Upper lobe of left lung (tissue), 4 donors: ENCODE data around the gene HPCAL1.

Source experiments
- CTCF ChIP-seq, 6 experiments: fragments of 450-650 bp in 4 of 6; fragments of 200-600 bp in 2 of 6; sonication (generic) in 2 of 6; IDR thresholded peaks; one replicate each; pipeline ENCODE4 v1.5.1; 2016 to 2019; ENCODE audit warnings: antibody characterized with exemption in 6 of 6
- POLR2A ChIP-seq, 4 donors: fragments of 450-650 bp; IDR thresholded peaks; one replicate each; pipeline ENCODE4 v1.5.1; 2016 to 2017; ENCODE audit warnings: antibody characterized with exemption in 4 of 4, mild to moderate bottlenecking in 2 of 4

DNA sequence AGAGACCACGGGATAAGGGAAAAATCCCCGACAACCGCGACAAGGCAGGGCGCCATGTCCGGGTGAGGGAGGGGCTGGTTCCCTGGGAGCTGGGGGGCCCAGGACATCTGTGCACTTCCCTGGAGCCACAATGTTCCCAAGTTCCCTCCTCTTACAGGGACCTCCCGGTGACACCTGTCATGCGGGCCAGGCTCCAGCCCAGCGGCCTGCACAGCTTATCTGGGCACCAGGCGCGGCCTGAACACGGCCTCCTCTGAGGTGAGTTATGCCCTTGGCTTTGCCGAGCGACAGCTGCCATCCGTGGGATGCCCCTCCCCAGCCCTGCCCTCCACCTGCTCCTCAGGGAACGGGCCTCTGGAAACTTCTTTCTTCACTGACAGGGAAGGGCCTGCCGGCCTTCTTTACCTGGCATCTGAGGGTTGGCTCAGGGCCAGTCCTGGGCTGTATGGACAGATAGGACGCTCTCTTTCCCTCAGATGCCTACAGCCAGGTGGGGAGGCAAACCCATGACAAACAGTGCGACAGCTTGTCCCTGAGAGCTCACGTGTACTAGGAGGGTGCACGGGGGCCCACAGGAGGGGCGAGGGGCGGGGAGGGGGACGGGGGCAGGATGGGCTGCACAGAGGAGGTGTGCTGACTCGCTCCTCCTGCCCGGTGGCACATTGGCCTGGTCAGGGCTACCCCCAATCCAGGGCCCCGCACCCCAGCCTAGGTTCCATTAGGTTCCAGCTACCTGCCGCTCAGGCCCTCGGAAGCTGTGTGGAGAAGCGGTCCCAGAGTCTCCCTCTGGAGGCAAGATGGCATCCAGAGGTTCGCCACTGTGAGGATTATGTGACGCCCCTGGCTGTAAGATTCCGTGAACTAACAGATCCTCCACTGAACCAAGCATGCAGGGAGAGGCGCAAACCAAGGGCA lies 34.9 kb upstream of the HPCAL1 start:
- TF ChIP-seq POLR2A (IDR thresholded peaks at IDR 0.05), result no peak
- no peak for TF ChIP-seq CTCF (IDR thresholded peaks at IDR 0.05)
